Prostate gland (tissue), 2 donors: Measurements from ENCODE around the gene ADH4. TPM values are rescaled to one million over a fixed set of nuclear protein-coding genes. Genes with fewer than 3 reads are reported as not detected.

Source experiments
- DNase-seq: peaks from one replicate; pipeline ENCODE4 v3.0.0-alpha.2; 2019; ENCODE audit warnings: low spot score
- H3K27ac ChIP-seq, 2 donors: fragments of 200-600 bp; sonication (generic); 2 replicates each; pipeline ENCODE4 v1.5.1; 2017 to 2019
- H3K27me3 ChIP-seq: fragments of 200-600 bp; sonication (generic); replicated peaks from 2 replicates; pipeline ENCODE4 v1.5.1; 2019; ENCODE audit not compliant: insufficient read depth
- H3K36me3 ChIP-seq, 2 donors: fragments of 200-600 bp; sonication (generic); 1 replicate in 1 of 2; 2 replicates in 1 of 2; pipeline versions ENCODE4 v1.5.1 to v1.8.1; 2017 to 2019
- H3K4me1 ChIP-seq: fragments of 200-600 bp; sonication (generic); replicated peaks from 2 replicates; pipeline ENCODE4 v1.5.1; 2019
- H3K4me3 ChIP-seq, 2 donors: fragments of 200-600 bp; sonication (generic); 2 replicates each; pipeline ENCODE4 v1.5.1; 2017 to 2019
- H3K9me3 ChIP-seq: fragments of 200-600 bp; sonication (generic); 2 replicates; pipeline ENCODE4 v1.5.1; 2017
- CTCF ChIP-seq, 4 experiments: fragments of 200-600 bp in 2 of 4; fragments of 450-650 bp in 2 of 4; sonication (generic) in 2 of 4; IDR thresholded peaks; 1 replicate in 3 of 4; 2 replicates in 1 of 4; pipeline ENCODE4 v1.5.1; 2016 to 2019; ENCODE audit warnings: antibody characterized with exemption in 4 of 4, mild to moderate bottlenecking in 2 of 4, moderate library complexity in 2 of 4
- POLR2A ChIP-seq: fragments of 450-650 bp; IDR thresholded peaks from one replicate; pipeline ENCODE4 v1.6.1; 2016; ENCODE audit warnings: antibody characterized with exemption, mild to moderate bottlenecking
- POLR2AphosphoS5 ChIP-seq: sonication (generic); formaldehyde crosslinking; IDR thresholded peaks from one replicate; pipeline ENCODE4 v1.6.1; 2017; ENCODE audit warnings: antibody characterized with exemption
- WGBS: methylation state at CpG from one replicate; pipeline ENCODE4 v1.1.5; 2018; 5-methylcytosine and 5-hydroxymethylcytosine counted together
- intact Hi-C: fragments of 100-400 bp; cut with DNase I; formaldehyde crosslinking; loops from one replicate; pipeline ENCODE4 v1.14.2; 2022
- total RNA-seq, 2 donors: library from RNA; depleted of rRNA; stranded (reverse); fragments of >200 nt; gene quantifications; one replicate each; pipeline ENCODE4 v1.1.0, GENCODE V29; 2016

ADH4 gene
- total RNA-seq, 2 donors from 2014 or later = not detected

GRCh38 chr4:99144587-99144986 lies 490 bp upstream of the ADH4 start:
- Histone ChIP-seq H3K4me3 (no peak overlapping the region), H3K4me1 (no peaks in the 10 kb centered on the region), H3K9me3 (no peaks in the 10 kb centered on the region), H3K27me3 (no peaks in the 10 kb centered on the region), H3K36me3 (no peaks in the 10 kb centered on the region), H3K27ac (no peak overlapping the region)
- no peak for DNase-seq
- intact Hi-C loops = no loop called here
- no peak for TF ChIP-seq POLR2A
- no peak for TF ChIP-seq CTCF (IDR thresholded peaks at IDR 0.05)
- no peak for TF ChIP-seq POLR2AphosphoS5
- 93% methylated on average over 1 of the region's 1 CpG for WGBS

GRCh38 chr4:99136329-99136728 lies 7.8 kb downstream of the ADH4 start:
- DNase-seq = no peak
- H3K27ac ChIP-seq = no peak overlapping the region
- H3K36me3 ChIP-seq = no peaks in the 10 kb centered on the region
- H3K4me1 ChIP-seq = no peaks in the 10 kb centered on the region
- intact Hi-C loops = no loop called here
- no peak overlapping the region for H3K4me3 ChIP-seq
- TF ChIP-seq POLR2A (no peak), CTCF (IDR thresholded peaks at IDR 0.05) (no peak), POLR2AphosphoS5 (no peak)
- no peaks in the 10 kb centered on the region for H3K27me3 ChIP-seq
- H3K9me3 ChIP-seq = no peaks in the 10 kb centered on the region

GRCh38 chr4:99135541-99136162 lies 8.4 kb downstream of the ADH4 start:
- H3K4me1 ChIP-seq = no peaks in the 10 kb centered on the region
- TF ChIP-seq POLR2AphosphoS5 (no peak), CTCF (IDR thresholded peaks at IDR 0.05) (no peak), POLR2A (no peak)
- H3K36me3 ChIP-seq = no peaks in the 10 kb centered on the region
- H3K27ac ChIP-seq = no peak overlapping the region
- intact Hi-C loops = no loop called here
- no peaks in the 10 kb centered on the region for H3K9me3 ChIP-seq
- no peaks in the 10 kb centered on the region for H3K27me3 ChIP-seq
- H3K4me3 ChIP-seq = no peak overlapping the region
- no peak for DNase-seq
- WGBS = 65% methylated on average over 3 of the region's 3 CpGs

- H3K4me1 ChIP-seq = no peaks in the 10 kb centered on the region
- no peaks in the 10 kb centered on the region for H3K27me3 ChIP-seq
- intact Hi-C loops = no loop called here
- no peak overlapping the region for H3K4me3 ChIP-seq
- H3K9me3 ChIP-seq = no peaks in the 10 kb centered on the region
- DNase-seq = no peak
- H3K36me3 ChIP-seq = no peaks in the 10 kb centered on the region
- no peak for TF ChIP-seq POLR2A
- no peak for TF ChIP-seq CTCF (IDR thresholded peaks at IDR 0.05)
- TF ChIP-seq POLR2AphosphoS5 = no peak
- WGBS = 96% methylated on average over 3 of the region's 3 CpGs
- no peak overlapping the region for H3K27ac ChIP-seq
These were observed 9.5 kb downstream of the ADH4 start for GRCh38 chr4:99134586-99134985.

GRCh38 chr4:99131378-99131777 lies 12.7 kb downstream of the ADH4 start:
- DNase-seq = no peak
- TF ChIP-seq POLR2AphosphoS5 (no peak), POLR2A (no peak), CTCF (IDR thresholded peaks at IDR 0.05) (no peak)
- Histone ChIP-seq H3K4me1 (no peaks in the 10 kb centered on the region), H3K36me3 (no peaks in the 10 kb centered on the region), H3K4me3 (no peak overlapping the region), H3K27ac (no peak overlapping the region), H3K27me3 (no peaks in the 10 kb centered on the region), H3K9me3 (no peaks in the 10 kb centered on the region)
- 28% methylated on average over 2 of the region's 2 CpGs for WGBS
- intact Hi-C loops = no loop called here
